HG03521 (cell line): ENCODE measurements around the gene TBRG1.

Experiments used
- ATAC-seq: cut with Tn5 transposase; IDR thresholded peaks from one replicate; pipeline ENCODE4 v1.9.1; 2021; ENCODE audit warnings: mild to moderate bottlenecking, moderate library complexity; ENCODE audit not compliant: unreplicated experiment

TBRG1 gene

DNA sequence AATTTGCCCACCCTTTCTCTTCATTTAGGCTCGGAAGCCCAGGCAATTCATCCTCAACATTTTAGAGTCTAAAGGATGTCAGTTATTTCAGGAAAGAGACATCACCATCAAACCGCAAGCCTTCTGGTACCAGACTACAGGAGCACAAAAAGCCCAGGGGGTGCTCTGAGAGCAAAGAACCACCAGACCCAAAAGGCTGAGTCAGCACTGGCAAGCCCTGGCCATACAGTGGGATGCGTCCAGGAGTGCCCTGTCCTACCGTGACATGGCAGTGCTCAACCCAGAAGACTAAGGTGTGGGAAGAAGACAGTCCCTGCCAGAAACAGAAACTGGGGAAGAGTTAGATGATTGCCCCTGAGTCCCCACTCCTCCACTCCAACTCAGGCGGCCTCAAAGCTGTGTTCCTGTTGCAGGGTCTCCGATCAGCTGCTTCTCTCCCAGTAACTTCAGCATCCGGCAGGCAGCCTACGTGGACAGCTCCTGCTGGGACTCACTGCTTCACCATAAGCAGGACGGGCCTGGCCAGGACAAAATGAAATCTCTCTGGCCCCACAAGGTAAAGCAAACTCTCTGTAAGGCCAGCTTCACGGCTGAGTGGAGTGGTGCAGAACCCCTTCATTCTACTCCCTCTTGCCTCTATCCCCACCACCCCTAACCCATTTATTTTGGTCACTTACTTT, 10.0 kb upstream of the TBRG1 start:
- ATAC-seq = no peak

DNA sequence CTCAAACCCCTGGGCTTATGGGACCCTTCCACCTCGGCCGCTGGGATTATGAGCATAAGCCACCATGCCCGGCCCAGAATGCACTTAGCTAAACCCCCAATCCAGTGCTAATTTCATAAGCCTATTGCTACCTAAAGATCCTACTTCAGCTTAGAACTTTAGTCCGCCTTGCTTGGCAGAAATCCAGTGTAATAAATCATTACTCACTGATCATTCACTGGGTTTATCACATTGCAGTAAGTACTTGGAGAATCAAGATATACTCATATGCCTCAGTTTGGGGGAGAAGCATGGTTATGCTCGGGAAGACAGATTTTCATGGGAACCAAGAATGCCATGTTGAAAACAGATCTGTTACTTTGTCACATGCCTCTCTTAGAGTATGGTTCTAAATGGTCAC, 3.8 kb upstream of the TBRG1 start:
- ATAC-seq = no peak

DNA sequence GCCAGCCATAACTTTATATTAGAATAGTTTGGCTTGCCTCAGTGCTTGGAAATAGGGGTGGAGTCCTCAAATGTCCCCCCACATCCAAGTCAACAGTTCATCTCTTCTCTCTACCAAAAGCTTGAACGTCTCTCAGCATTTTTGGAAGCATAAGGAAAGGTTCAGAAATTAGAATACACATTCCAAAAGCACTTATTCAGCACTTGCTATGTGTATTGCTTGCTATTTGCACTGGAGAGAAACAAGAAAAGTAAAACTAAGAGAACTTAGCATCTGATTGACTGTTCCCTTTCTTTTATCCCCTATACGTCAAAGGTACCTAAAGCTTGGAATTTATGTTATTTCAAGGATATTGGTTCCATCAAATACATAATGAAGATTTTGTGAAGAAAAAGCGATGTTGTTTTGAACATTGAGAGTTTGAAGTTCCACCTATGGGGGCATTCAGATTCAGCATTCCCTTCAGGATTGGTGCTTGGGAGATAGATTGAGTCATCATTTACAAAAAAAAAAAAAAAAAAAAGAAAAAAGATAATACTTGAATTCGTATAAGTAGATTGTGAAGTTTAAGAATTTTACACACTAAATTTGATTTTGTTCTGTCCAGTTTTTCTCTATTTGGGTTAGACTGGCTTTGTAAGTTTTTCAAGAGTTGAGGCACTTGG, 1.3 kb downstream of the TBRG1 start:
- no peak for ATAC-seq

DNA sequence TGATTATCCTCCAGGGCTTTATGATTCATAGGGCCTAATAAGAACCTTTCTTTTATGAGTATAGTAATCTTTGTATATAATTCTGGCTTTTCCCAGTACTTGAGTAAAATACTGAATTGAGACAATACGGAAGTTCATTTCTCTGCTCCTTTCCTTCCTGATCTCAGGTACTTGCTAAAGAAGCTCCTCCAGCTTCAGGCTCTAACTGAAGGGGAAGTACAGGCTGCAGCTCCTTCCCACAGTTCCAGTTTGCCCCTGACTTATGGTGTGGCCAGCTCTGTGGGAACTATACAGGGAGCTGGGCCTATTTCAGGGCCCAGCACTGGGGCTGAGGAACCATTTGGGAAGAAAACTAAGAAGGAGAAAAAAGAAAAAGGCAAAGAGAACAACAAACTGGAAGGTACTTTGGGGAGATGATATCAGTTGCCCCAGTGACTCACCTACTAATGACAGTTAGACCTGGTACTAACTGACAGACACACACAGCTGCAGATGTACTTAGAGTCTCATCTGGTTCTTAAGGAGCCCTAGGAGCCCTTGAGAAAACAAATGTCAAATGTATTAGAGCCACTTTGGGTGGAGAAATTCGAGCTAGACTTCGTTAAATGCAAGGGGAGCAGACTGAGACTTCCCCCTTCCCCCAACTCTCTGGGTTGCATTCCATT, 3.0 kb downstream of the TBRG1 start:
- no peak for ATAC-seq

DNA sequence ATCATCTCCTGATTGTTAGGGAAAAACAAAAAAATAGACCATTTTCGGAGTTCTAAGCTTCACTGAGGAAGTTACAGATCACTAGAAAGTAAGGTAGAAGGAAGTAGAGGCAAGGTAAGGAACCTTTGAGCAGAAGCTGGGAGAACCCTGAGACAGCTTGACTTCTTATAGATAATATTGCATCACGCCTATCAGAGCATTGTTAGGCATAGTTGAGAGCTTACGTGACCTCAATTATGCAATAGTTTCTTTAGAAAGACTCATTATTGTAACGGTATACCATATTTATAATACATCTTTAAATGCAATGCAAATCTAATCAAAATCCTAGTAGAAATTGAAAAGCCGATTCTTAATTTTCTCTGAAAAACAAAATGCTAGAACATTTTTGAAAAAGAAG, 4.9 kb downstream of the TBRG1 start:
- ATAC-seq = no peak

DNA sequence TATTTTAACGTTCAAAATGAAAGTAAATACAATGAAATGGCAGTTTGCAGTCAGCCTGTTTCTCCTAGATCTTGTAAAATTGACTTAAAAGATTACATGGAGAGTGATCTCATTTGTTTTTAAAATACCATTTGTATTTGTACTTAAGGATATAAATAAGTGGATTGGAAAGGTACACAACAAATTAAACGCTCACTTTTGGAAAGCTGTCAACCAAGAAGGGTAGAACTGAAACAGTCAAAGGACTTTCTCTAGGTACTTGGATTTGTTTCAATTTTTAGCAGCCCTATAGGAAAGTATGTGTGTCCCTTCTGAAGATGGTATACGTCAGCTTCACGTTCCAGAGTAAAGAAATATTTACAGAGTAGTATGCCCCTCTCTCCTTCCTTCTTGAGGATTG, 7.3 kb downstream of the TBRG1 start:
- ATAC-seq = no peak

DNA sequence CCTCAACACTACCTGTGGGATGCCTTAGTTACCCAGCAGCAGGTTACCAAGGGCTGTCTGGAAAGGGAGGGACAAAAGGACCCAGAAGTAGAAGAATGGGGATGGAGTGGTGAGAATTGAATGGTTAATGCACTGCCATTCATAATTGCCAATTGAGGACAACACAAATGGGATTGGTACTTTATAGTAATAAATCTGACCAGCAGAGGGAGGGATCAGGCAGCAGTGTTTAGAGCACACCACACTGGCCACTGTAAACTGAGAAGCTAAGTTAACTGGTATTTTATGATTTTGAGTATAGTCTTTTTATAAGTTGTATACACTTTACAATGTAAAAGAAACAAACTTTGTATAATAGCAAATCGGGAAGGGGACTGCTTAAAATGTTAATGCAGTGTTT, 10.7 kb downstream of the TBRG1 start:
- ATAC-seq = no peak

DNA sequence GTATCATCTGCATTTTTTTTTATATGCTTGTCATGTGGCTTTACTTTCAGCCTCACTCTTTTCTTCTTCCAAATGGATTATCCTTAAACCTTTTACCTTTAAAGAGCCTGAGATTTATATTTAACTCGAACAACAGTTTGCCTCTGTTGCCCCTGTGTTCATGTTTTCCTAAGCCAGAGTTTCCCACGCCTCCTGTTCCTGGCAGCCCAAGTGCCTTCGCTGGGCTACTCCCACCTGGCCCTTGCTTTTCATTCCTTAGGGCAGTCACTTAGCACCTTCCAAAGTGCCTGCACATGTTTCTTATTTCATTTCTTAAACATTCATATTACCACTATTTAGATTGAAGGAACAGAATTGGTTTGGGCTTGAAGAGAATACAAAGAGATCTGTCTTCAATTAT, 13.3 kb downstream of the TBRG1 start:
- ATAC-seq = no peak

DNA sequence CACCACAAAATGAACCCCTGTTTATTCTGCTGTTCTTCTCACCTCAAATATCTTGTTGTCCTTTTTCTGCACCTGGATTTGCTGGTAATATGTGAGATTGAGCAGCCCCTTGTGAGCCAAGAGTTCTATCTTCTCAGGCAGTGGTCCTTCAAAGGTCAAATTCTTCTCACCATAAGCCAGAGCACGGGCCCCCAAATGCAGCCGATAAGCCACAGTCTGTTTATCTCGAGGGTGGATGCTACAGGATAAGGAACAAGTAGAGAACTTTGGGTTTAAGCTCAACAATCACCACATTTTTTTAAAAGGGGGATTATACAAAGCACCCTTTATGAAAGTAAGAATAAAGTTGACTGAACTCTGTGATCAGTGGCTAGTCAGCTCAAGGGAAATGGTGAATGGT, 15.8 kb downstream of the TBRG1 start:
- ATAC-seq = no peak

DNA sequence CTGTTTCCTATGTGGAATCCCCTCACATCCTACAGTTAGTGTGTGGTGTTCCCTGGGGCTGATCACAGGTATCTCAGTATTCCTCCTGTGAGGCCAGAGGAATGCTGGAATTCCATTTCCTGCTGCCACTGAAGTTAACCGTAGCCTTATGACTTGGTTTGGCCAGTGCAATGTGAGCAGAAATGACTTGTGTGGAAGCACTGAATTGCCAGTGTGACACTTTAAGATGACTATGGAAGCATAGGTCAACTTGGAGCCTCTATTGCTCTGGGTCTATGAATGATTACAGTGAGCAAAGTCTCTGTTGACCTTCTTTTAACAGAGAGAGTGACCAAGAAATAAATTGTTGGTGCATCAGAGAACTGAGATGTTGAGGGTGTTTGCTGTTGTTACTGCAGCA, 16.5 kb downstream of the TBRG1 start:
- no peak for ATAC-seq

DNA sequence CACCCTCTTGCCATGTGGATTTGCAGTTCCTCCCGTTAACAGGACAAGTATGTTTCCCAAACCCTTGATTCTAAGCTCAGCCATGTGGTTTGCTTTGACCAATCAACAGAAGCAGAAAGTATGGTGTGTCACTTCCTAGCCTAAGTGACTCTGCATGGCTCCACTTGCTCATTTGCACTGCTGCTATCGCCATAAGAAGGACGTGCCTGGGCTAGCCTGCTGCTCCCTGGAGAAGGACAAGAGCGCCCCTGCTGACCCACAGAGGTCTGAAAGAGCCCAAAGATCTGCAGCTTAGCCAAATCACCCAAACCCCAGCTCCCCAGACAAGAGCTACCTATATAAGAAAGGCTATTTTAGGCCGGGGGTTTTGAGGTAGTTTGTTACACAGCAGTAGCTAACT, 18.0 kb downstream of the TBRG1 start:
- no peak for ATAC-seq

DNA sequence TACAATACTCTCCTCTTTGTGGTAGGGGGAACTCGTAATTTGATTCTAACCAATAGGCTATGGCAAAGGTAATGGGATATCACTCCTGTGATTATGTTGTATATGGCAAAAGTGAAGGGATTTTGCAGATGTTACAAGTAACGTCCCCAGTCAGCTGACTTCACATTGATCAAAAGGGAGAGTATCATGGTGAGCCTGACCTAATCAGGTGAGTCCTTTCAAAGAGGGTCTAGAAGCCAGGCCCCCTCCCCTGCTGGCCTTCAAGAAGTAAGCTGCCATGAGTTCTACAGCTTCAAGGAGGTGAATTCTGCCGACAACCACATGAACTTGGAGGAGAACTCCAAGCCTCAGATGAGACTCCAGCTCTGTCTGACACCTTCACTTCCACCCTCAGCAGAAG, 20.0 kb downstream of the TBRG1 start:
- no peak for ATAC-seq

DNA sequence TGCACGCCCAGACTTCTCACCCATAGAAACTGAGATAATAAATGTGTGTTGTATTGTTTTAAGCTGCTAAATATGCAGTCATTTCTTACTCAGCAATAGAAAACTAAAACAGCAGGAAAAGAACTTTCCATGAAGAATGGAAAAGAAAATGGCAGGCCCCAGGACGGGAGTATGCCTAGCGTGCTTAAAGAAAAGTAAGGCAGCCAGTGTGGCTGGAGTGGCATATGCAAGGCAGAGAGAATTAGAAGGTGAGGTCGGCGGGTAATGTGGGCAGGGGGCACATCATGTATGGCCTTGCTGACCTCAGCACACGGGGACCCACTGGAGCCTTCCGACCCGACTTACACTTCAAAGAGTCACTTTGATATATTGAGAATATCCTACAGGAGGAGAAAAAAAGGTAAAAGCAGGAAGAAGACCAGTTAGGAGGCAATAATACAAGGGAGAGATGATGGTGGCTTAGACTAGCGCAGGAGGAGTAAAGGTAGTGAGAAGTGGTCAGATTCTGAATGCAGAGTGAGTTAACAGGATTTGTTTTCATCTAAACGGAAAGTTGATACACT, 20.5 kb downstream of the TBRG1 start:
- no peak for ATAC-seq

DNA sequence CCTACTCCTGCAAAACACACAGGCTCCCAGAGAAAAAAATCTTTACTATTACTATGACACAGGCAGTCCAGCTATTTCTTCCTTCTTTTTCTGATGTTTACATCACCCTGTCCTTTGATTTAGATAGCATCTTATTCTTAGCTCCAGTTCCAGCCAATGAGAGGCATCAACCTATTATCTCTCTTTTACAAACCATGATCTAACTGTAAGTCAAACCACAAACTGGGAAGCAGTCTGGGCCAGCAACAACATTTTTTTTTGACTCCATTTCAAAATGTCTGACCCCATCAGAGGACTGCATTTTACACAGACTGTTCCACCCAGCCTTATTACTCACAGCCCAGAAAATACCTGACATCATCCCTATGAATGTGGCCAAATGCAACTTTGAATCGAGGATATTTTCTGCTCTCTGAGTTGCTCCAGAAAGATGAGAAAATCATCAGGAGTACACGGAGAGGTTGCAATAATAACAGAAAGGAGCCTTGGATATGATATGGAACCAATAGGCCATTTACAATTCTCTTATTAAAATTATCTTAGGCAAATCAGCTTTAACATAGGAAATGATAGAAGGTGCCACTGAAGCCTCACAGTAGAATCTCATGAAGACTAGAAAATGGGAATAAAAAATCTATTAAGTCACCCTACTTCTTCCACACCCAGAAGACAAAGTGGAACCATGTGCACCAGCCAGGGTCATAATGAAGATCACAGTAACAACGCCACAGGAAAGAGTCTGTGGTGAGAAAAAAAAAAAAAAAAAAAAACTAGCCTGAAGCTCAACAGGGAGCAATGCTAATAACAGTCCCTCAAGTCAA, 21.2 kb downstream of the TBRG1 start:
- ATAC-seq = no peak

DNA sequence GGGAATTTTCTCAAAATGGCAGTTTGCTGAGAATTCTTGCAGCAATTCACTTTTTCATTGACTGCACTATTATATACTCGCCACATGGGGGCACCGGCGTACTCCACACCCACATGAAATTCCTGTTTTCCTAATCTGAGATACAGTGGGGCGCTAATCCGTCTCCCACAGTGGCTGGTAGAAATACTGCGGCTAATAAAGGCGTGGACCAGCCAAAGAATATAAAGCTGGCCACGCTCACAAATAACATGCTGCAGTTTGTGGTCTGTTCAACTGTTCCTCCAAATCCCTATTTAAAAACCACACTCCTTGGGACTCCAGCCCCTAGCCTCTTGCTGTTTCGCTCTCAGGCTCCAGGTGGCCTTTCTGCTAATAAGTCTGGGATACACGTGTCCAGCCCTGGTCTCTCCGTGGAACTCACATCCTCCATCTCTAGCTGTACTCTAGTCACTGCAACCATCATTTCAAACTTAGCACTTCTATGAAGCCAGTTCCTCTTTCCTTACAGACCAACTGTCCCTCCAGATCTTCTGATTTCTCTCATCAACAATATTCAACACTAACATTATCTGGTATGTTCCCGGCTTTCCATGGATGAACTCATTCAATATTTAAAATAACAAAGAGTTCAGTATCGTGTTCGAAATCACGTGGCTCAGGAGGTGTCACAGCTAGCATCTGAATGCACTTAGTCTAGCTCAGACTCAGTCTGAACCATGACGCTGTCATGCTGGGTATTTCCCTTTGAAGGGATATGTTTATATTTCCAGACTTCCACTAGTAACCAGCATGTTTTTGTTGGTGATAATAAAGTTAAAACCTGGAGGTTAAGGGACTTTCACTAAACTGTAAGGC, 22.0 kb downstream of the TBRG1 start:
- ATAC-seq = peak; percentile 49

DNA sequence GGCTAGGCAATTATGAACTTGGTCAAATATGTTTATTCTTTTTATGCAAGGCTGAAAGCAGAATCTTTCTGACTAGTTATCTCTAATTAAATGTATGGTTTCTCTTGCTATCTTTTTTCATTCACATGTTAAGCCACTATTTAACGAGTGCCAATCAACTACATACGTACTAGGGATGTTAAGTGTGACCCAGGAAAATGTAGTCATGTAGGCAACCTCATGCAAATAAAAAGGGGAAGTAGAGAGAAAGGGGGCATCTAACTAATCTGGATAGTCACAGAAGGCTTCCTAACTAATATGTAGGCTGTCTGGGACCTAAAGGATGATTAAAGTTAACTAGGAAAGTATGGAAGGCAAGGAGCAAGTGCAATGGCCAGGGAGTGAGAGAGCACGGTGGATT, 23.5 kb downstream of the TBRG1 start:
- ATAC-seq = no peak

DNA sequence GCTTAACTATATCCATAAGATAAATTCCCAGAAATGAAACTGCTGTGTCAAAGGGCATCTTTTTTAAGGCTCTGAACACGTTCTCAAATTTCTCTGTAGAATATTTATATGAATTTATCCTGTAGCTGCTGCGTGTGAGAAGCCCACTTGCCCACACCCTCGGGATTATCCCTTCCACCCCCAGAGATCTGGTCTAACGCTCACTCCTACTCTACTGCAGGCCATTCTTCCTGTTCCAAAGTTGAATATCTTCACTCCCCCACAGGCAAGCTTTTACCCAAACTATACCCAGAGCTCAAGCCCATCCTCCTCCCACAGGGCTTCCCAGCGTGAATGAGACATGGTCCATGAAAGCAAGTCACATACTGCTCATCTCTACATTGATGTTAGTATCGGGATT, 25.9 kb downstream of the TBRG1 start:
- ATAC-seq = no peak

DNA sequence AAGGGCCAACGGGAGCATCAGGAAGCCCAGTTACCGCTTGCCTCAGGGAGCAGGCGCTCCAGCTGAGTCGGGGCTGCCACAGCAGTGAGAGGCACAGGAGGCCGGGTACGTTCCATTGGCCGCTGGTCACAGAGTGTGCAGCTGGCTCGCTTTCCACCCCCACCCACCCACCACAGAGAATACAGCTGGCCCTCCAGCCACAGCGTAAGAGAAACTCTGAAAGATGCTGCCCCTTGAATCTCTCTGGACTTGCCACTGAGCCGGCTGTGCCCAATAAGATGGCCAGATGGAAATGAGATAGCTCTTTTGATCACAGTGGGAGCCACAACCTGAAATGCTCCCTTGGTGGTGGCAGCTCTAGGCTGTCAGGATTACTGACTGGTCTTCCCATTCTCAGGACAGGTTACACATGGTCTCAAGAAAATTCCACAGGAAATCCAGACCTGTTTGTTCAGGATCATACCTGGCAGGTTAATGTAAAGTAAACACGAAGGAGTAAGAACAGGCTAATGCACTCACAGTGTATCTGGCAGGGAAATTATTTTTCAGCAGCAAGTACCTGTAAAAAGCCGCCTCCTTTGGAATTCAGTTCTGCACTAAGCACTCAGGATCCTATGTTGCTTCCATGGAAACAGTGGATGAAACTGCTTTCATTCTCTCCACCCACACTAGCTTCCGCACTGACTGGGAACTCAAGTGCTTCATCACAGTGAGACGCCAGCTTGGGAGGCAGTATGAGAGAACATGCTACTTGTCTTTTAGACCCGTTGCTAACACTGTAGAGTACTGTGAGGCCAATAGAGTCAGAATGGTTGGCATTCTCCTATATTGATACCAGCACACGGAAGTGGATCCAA, 34.3 kb downstream of the TBRG1 start:
- no peak for ATAC-seq

DNA sequence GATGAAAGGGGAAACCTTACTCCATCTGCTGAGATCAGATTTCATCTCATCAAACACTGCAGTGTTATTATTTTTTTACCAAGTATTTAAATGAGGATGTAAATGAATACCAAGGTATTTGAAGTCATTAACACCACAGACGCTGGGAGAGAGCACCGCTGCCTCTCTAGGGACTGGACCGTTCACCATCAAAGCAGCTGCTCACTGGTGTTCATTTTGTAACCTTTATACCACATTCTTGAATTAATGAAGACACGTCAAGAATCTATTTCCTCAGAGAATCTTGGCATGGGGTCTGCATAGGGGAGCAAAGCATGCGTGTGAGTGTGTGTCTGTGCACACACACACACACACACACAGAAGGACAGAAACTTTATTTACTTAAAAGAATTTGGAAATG, 35.2 kb downstream of the TBRG1 start:
- ATAC-seq = no peak
